ENCODE results near the gene IQCK.

IQCK gene

DNA sequence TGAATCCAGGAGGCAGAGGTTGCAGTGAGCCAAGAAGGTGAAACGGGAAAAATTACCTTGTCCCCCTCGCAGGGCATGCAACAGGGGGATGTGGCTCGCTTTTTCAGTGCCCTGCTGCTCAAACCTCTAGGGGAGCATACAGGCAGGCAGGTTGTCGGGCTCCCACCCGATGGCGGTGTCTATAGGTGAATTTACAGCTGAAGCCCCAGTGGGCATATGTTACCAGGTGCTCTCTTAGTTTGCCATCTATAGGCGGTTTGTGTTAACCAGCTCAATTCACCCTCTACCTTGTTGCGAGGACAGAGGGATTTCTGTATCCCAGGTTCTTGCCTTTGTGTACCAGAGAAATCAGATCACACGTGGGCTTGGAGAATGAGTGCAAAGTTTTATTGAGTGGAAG, 48.9 kb downstream of the IQCK start:
- H3K36me3 ChIP-seq (replicated peaks; ENCODE audit: low read depth, low read length) = peaks cover 14% of the 10 kb centered on the region
- TF ChIP-seq, protein P1, sequence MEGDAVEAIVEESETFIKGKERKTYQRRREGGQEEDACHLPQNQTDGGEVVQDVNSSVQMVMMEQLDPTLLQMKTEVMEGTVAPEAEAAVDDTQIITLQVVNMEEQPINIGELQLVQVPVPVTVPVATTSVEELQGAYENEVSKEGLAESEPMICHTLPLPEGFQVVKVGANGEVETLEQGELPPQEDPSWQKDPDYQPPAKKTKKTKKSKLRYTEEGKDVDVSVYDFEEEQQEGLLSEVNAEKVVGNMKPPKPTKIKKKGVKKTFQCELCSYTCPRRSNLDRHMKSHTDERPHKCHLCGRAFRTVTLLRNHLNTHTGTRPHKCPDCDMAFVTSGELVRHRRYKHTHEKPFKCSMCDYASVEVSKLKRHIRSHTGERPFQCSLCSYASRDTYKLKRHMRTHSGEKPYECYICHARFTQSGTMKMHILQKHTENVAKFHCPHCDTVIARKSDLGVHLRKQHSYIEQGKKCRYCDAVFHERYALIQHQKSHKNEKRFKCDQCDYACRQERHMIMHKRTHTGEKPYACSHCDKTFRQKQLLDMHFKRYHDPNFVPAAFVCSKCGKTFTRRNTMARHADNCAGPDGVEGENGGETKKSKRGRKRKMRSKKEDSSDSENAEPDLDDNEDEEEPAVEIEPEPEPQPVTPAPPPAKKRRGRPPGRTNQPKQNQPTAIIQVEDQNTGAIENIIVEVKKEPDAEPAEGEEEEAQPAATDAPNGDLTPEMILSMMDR (IDR thresholded peaks at IDR 0.05; ENCODE audit: low read depth, low read length) = no peak
- TF ChIP-seq EZH2phosphoT487 (IDR thresholded peaks at IDR 0.05; ENCODE audit: low read depth) = no peak
- peaks cover 5% of the 10 kb centered on the region for H3K4me1 ChIP-seq (ENCODE audit: low read length)
- H4K20me1 ChIP-seq (ENCODE audit: insufficient read depth, low read length) = no peaks in the 10 kb centered on the region
- no peak overlapping the region for H2AFZ ChIP-seq (ENCODE audit: low read depth, low read length)
- no peaks in the 10 kb centered on the region for H3K79me2 ChIP-seq (ENCODE audit: low read length)
- H3K4me3 ChIP-seq (ENCODE audit: low read length) = no peak overlapping the region
- H3K9me3 ChIP-seq (ENCODE audit: insufficient read depth, low read length) = no peaks in the 10 kb centered on the region
- no peaks in the 10 kb centered on the region for H3K27me3 ChIP-seq (ENCODE audit: low read depth, low read length)
- H3K9ac ChIP-seq (ENCODE audit: low read length) = no peak overlapping the region
- H3K27ac ChIP-seq (ENCODE audit: low read length) = no peak overlapping the region
- no peak overlapping the region for H3K4me2 ChIP-seq (ENCODE audit: low read length)

DNA sequence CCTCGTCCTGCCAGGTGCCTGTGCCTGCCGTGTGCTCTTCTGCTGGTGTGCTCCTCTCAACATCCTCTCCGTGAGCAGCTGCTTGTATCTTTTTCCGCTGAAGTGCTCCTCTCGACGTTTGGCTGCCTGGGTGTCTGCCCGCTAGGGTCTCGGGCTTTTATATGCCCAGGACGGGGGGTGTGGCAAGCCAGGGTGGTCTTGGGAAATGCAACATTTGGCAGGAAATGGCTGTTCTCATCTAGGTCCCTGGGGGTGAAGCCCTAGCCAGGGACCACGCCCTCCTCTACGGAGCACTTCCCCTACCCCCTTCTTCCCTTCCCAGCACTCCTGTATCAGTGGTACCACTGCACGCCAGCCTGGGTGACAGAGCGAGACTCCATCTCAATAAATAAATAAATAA, 49.4 kb downstream of the IQCK start:
- TF ChIP-seq, protein P1 (IDR thresholded peaks at IDR 0.05; ENCODE audit: low read depth, low read length) = no peak
- no peak for TF ChIP-seq EZH2phosphoT487 (IDR thresholded peaks at IDR 0.05; ENCODE audit: low read depth)
- Histone ChIP-seq H3K9me3 (ENCODE audit: insufficient read depth, low read length) (no peaks in the 10 kb centered on the region), H3K36me3 (replicated peaks; ENCODE audit: low read depth, low read length) (peaks cover 14% of the 10 kb centered on the region), H4K20me1 (ENCODE audit: insufficient read depth, low read length) (no peaks in the 10 kb centered on the region), H2AFZ (ENCODE audit: low read depth, low read length) (no peak overlapping the region), H3K27me3 (ENCODE audit: low read depth, low read length) (no peaks in the 10 kb centered on the region), H3K4me2 (ENCODE audit: low read length) (no peak overlapping the region), H3K4me3 (ENCODE audit: low read length) (no peak overlapping the region), H3K27ac (ENCODE audit: low read length) (no peak overlapping the region), H3K4me1 (ENCODE audit: low read length) (peaks cover 5% of the 10 kb centered on the region), H3K9ac (ENCODE audit: low read length) (no peak overlapping the region), H3K79me2 (ENCODE audit: low read length) (no peaks in the 10 kb centered on the region)

DNA sequence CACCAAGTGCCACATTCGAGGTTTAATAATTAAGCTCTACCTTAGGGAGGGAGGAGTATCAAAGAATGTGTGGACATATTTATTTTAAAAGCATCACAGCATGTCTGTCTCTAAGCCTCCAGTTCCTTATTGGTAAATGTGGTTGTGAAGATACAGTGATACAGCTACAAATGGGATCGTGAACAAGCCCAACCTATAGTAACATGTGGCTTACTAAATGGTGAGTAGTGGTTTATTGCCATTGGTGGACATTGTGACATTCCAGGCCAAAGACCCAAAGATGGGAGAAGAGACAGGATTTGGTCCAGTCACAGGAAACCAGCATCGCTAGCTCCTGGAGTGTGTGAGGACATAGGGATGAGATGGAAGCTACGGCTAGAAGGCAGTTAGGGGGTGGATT, 51.2 kb downstream of the IQCK start:
- Histone ChIP-seq H3K36me3 (replicated peaks; ENCODE audit: low read depth, low read length) (peaks cover 14% of the 10 kb centered on the region), H3K27me3 (ENCODE audit: low read depth, low read length) (no peaks in the 10 kb centered on the region), H3K4me1 (ENCODE audit: low read length) (peaks cover 5% of the 10 kb centered on the region), H3K9ac (ENCODE audit: low read length) (no peak overlapping the region), H3K4me3 (ENCODE audit: low read length) (no peak overlapping the region), H3K27ac (ENCODE audit: low read length) (no peak overlapping the region), H3K9me3 (ENCODE audit: insufficient read depth, low read length) (no peaks in the 10 kb centered on the region), H2AFZ (ENCODE audit: low read depth, low read length) (no peak overlapping the region), H4K20me1 (ENCODE audit: insufficient read depth, low read length) (no peaks in the 10 kb centered on the region), H3K79me2 (ENCODE audit: low read length) (no peaks in the 10 kb centered on the region), H3K4me2 (ENCODE audit: low read length) (no peak overlapping the region)
- no peak for TF ChIP-seq EZH2phosphoT487 (IDR thresholded peaks at IDR 0.05; ENCODE audit: low read depth)
- TF ChIP-seq, protein P1 (IDR thresholded peaks at IDR 0.05; ENCODE audit: low read depth, low read length) = no peak

DNA sequence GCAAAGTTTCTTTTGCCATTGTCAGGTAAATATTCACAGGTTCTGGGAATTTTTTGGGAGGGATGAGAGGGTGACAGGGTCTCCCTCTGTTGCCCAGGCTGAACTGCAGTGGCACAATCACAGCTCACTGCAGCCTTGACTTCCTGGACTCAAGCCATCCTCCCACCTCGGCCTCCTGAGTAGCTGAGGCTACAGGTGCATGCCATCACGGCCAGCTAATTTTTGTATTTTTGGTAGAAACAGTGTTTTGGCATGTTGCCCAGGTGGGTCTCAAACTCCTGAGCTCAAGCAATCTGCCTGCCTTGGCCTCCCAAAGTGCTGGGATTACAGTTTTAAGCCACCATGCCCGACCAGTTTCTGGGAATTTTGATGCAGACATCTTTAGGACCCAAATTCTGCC, 53.0 kb downstream of the IQCK start:
- Histone ChIP-seq H3K27ac (ENCODE audit: low read length) (no peak overlapping the region), H3K4me2 (ENCODE audit: low read length) (no peak overlapping the region)
- TF ChIP-seq, protein P1 (IDR thresholded peaks at IDR 0.05; ENCODE audit: low read depth, low read length) = no peak
- TF ChIP-seq EZH2phosphoT487 (IDR thresholded peaks at IDR 0.05; ENCODE audit: low read depth) = no peak

More for the DNA sequence above, 53.0 kb downstream of the IQCK start:
- H3K36me3 ChIP-seq (replicated peaks; ENCODE audit: low read depth, low read length) = peaks cover 14% of the 10 kb centered on the region
- H3K4me1 ChIP-seq (ENCODE audit: low read length) = peaks cover 14% of the 10 kb centered on the region
- H3K79me2 ChIP-seq (ENCODE audit: low read length) = no peaks in the 10 kb centered on the region
- no peaks in the 10 kb centered on the region for H3K9me3 ChIP-seq (ENCODE audit: insufficient read depth, low read length)
- H2AFZ ChIP-seq (ENCODE audit: low read depth, low read length) = no peak overlapping the region
- H4K20me1 ChIP-seq (ENCODE audit: insufficient read depth, low read length) = no peaks in the 10 kb centered on the region
- H3K4me3 ChIP-seq (ENCODE audit: low read length) = no peak overlapping the region
- no peaks in the 10 kb centered on the region for H3K27me3 ChIP-seq (ENCODE audit: low read depth, low read length)
- H3K9ac ChIP-seq (ENCODE audit: low read length) = no peak overlapping the region
